Hematopoietic multipotent progenitor cell treated with erythropoietin and hydrocortisone succinate and interleukin-3 and kit ligand, for 17 days (in vitro differentiated cells): ENCODE measurements around the gene MC1R.
"Not testable (repeated sequence)": the region's sequence is repeated elsewhere in the genome, so short reads cannot be mapped to it uniquely, and the experiment has no call there.

ENCODE experiments used
- DNase-seq: peaks from one replicate; pipeline ENCODE4 v3.0.0-alpha.2; 2015; ENCODE audit warnings: low spot score

Gene MC1R

DNA sequence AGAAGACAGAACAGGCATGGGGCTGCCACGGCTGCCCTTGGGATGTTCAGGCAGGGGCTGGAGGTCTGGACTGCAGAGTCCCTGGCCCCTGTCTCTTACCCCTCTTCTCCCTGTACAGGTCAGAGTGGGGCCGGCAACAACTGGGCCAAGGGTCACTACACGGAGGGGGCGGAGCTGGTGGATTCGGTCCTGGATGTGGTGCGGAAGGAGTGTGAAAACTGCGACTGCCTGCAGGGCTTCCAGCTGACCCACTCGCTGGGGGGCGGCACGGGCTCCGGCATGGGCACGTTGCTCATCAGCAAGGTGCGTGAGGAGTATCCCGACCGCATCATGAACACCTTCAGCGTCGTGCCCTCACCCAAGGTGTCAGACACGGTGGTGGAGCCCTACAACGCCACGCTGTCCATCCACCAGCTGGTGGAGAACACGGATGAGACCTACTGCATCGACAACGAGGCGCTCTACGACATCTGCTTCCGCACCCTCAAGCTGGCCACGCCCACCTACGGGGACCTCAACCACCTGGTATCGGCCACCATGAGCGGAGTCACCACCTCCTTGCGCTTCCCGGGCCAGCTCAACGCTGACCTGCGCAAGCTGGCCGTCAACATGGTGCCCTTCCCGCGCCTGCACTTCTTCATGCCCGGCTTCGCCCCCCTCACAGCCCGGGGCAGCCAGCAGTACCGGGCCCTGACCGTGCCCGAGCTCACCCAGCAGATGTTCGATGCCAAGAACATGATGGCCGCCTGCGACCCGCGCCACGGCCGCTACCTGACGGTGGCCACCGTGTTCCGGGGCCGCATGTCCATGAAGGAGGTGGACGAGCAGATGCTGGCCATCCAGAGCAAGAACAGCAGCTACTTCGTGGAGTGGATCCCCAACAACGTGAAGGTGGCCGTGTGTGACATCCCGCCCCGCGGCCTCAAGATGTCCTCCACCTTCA, 16.2 kb downstream of the MC1R start:
- no peak for DNase-seq

DNA sequence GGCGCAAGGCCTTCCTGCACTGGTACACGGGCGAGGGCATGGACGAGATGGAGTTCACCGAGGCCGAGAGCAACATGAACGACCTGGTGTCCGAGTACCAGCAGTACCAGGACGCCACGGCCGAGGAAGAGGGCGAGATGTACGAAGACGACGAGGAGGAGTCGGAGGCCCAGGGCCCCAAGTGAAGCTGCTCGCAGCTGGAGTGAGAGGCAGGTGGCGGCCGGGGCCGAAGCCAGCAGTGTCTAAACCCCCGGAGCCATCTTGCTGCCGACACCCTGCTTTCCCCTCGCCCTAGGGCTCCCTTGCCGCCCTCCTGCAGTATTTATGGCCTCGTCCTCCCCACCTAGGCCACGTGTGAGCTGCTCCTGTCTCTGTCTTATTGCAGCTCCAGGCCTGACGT, 17.0 kb downstream of the MC1R start:
- not testable (repeated sequence) for DNase-seq

DNA sequence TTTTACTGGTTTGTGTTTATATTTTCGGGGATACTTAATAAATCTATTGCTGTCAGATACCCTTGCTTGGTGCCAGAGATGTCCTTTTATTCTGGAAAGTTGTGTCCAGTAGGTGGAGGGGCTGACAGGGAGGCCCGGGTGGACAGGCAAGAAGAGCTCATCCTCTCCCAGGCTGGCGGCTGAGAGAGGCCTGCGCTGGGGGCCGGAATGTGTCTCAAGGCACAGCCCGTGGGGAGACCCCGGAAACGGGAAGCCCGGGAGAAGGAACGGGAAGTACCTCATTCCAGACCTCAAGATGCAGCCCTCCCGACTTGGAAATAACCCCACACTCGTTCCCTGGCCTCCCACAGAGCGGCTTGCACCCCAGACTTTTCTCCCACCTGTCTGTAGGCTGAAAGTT, 17.4 kb downstream of the MC1R start:
- DNase-seq, result no peak

DNA sequence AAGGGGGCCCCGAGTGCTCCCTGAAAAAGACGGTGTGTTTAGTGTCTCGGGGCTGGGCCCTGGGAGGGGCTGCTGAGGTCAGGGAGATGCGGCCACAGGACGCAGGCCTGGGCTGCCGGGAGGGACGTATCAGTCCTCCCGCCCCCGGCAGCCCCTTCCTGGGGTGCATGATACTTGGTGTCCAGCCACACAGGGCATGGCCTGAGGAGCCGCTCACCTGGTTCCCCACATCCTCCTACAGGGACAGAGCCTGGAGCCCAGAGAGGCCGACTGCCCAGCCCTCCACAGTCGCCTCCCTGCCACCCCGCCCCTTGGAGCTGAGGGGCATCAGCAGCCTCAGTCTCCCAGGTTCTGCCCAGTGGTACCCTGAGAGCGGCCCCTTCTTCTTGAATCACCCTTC, 17.8 kb downstream of the MC1R start:
- no peak for DNase-seq

DNA sequence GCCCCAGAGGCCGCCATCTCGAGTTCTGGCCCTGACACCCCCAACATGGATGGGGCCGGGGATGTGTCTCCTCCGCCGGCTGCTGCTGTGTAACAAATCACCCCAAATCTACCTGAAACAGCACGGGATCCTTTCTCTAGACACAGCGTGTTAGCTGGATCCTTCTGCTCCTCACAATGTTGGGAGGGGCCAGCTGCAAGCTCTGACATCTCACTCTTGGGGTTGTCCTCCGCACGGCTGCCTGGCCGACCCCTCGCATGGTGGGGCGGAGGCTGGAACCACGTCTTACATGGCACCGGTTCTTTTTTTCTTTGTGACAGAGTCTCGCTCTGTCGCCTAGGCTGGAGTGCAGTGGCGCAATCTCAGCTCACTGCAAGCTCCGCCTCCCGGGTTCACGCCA, 18.3 kb downstream of the MC1R start:
- no peak for DNase-seq

DNA sequence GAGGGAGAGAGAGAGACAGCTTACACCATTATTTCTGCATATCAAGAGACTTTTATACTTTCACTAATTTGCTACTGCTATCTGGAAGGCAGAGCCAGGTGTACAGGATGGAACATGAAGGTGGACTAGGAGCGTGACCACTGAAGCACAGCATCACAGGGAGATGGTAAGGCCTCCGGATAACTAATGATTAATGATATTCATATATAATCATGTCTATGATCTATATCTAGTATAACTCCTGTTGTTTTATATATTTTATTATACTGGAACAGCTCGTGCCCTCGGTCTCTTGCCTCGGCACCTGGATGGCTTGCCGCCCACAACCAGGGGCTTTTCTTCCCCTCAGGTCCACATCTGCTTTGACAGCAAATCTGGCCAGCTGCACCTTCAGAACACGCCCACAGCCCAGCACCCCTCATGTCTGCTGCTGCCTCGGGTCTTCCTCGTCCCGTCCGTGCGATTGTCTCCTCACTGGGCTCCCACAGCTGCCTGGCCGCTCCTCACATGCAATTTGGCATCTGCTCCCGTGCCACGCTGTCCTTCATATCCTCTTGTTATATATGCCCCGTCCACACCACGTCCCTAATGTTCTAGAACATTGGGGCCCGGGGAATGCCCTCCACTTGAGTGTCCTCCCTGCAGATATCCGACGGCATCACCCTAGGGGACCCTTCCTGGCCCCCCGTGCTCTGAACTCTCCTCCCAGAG, 19.7 kb downstream of the MC1R start:
- DNase-seq, result no peak

DNA sequence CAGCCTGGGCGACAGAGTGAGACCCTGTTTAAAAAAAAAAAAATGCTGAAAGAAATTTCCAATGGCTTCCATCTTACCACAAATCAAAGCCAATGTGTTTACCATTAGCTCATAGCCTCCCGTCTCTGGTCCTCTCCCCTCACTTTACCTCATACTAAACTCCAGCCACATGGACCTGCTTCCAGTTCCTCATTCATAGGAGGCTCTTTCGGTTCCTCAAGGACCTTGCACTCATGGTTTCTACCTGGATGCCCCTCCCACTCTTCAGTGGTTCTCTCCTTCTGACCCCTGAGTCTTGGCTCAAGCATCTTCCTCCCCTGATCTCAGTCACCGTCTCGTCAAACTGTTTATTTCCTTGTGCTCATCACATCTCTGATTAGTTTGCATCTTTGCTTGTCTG, 26.1 kb downstream of the MC1R start:
- no peak for DNase-seq

DNA sequence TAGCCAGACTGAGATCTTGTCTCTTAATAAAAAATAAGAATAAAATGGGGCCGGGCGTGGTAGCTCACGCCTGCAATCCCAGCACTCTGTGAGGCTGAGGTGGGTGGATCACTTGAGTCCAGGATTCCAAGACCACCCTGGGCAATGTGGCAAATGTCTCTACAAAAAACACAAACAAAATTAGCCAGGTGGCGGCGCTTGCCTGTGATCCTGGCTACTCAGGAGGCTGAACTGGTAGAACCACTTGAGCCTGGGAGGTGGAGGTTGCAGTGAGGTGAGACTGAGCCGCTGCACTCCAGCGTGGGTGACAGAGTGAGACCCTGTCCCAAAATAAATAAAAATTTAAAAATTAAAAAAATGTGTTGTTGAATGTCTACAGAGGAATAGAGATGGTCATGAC, 27.0 kb downstream of the MC1R start:
- no peak for DNase-seq

DNA sequence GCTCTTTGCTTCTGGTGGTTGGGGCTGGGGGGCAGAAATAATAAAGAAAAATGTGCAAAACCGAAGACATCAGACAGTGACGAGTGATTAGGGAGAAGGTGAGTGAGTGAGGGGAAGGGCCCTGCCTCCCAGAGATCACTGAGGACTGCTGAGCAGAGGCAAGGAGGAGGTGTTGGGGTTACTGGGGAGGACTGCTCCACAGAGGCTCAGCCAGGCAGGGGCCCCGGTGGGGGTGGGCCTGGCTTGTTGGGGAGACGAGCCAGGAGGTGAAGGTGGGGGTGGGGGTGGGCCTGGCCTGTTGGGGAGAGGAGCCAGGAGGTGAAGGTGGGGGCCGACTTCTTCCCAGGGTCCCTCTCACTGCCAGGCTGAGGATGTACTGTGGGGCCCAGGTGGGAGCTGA, 27.9 kb downstream of the MC1R start:
- no peak for DNase-seq

DNA sequence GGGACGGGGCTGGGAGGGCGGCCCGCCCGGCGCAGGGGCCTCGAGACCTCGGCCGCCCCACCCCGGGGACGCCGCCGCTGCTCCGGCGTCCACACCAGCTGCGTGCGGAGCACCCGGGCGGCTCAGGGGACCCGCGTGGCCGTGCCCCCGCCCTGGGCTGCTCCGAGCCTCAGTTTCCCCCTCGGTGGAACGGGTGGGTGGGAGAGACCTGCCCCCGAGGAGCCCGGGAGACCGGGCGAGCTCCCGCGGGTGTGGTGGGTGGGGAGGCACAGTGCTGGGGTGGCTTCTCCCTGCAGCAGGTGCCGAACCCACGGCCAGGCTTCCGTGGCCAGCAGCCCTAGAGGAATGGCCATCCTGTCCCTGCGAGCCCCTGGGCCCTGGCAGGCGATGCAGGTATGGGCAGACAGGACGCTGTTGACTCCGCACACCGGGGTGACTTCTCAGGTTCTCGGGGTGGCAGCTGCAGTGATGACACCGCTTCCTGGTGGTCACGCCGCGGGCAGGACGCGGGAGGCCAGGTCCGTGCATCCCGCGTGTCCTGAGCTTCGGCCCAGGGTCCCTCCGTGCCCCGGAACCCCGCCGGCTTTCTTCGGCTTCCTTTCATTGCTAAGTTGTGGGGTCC, 30.6 kb downstream of the MC1R start:
- no peak for DNase-seq

DNA sequence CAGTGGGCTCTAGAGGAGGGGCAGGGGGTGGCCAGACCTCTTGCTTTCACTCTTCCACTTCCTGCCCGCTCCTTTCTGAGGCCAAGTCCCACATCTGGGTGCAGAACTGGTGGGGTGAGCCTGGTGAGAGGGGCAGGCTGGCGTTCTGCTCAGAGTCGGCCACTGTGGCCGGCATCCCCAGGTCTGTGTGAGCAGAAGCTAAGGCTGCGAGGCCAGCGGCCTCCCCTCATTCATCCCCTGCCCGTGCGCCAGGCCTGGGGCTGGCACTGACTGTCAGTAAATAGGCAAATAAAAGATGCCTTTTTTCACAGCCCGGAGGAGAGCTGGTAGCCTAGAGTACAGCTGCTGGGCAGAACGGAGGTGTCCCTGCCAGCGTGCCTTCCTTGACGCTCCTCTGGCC, 31.1 kb downstream of the MC1R start:
- no peak for DNase-seq

DNA sequence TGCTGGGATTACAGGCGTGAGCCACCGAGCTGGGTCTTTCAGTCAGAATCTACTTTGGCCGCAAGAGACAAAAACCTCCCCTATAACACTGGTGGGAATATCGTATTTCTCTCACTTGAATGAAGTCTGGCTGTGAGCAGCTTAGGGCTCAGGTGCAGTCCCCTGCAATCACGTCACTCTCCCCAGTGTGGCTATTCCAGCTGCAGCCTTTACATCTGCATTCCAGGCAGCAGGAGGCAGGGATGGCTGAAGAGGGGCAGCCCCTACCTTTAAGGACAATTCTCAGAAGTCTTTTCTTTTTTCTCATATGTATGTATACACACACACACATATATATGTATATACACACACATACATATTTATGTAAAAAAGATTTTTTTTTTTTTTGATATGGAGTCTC, 32.8 kb downstream of the MC1R start:
- no peak for DNase-seq

DNA sequence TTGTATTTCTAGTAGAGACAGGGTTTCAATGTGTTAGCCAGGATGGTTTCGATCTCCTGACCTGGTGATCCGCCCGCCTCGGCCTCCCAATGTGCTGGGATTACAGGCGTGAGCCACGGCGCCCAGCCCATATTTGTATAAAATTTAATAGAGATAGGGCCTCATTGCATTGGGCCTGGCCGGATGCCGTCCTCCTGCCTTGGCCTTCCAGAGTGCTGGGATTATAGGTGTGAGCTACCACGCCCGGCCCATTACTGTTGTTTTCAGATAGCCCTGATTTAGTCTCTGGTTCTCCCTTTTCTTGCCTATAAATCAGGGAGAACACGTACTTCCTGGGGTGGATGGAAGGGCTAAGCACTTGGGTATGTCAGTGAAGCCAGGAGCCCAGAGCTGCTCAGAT, 33.4 kb downstream of the MC1R start:
- no peak for DNase-seq

DNA sequence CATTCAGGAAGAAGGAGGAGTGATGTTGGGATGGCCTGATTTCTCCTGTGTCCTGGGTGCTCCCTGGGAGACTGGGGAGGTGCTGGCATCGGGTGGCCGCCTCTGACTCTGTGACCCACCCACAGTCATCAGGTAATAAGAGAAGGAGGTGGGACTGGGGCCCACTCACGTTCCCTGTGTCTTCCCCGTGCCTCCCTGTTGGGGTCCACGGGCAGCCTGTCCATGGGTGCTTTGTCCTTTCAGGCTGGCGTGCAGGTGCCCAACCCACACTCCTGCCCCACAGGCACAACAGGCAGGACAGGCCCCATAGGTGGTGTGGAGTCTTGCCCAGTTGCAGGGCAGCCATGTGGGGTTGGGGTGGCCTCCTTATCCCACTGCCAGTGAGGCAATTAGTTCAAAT, 33.9 kb downstream of the MC1R start:
- no peak for DNase-seq

DNA sequence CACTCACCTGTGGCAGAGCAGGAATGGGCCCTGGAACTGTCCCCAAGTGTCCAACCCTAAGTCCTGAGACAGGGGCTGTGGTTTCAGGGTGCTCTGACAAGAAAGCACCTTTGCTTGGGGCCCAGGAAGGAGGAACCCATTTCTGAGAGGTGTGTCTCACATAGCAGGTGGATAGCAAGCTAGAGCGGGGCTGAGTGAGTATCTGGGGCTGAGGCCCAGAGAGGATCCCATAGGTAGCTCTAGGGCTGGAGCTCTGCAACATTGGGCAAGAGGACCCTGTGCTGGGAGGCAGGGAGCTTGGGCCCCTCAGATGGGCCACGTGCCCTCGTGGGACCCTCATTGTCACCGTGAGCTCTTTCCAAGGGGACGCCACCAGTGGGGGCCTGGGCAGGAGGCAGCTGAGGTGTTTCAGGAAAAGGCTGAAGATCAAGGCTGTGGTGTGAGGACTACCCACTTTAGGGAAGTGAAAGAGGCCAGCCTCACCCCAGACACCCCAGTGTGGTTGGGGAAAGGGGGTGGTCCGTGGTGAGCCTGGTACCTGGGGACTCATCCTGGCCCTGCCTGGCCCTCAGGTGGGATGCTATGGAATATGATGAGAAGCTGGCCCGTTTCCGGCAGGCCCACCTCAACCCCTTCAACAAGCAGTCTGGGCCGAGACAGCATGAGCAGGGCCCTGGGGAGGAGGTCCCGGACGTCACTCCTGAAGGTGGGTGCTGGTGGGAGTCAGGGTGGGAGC, 35.2 kb downstream of the MC1R start:
- no peak for DNase-seq

DNA sequence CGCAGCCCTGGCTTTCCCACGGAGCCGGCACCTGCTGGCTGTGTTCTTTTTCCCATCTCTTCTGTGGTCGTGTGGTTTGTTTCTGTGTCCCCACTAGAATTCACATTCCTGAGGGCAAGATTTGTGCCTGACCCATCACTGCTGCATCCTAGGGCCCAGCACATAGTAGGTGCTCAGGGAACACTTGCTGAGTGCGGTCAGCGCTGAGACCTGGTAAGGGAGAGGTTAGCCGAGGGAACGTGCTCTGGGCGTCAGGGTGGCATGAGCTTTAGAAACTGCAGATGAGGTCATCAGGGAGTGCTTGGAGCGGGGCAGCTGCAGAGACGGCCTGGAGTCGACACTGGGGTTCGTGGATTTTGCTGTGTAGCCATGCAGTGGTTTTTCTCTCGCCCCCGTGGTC, 35.8 kb downstream of the MC1R start:
- DNase-seq, result no peak

DNA sequence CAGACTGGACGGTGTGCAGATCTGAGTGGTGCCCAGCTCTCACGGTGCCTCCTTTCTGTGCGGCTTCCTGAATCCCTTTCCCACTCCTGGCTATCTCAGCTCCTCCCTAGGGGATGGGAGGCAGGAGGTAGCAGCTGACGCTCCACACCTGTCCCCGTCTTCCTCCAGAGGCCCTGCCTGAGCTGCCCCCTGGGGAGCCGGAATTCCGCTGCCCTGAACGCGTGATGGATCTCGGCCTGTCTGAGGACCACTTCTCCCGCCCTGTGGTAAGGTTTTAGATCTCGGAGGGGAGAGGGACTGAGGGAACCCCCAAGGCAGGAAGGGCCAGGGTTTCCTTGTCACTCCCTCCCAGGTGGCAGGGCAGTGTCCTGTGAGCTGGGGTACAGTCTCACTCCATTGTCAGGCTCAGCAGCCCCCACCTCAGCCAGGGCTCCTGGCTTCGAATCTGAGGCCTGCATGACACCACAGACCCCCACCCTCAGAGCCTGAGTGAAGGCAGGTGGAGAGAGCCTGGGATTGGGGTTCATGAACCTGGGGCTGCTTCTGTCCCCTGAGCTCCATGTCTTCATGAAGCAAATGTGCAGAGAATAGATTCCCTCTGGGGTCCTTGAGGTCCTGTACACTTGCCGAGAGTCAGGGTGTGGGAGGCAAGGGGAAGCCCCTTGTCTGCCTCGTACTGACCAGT, 36.5 kb downstream of the MC1R start:
- DNase-seq, result no peak

DNA sequence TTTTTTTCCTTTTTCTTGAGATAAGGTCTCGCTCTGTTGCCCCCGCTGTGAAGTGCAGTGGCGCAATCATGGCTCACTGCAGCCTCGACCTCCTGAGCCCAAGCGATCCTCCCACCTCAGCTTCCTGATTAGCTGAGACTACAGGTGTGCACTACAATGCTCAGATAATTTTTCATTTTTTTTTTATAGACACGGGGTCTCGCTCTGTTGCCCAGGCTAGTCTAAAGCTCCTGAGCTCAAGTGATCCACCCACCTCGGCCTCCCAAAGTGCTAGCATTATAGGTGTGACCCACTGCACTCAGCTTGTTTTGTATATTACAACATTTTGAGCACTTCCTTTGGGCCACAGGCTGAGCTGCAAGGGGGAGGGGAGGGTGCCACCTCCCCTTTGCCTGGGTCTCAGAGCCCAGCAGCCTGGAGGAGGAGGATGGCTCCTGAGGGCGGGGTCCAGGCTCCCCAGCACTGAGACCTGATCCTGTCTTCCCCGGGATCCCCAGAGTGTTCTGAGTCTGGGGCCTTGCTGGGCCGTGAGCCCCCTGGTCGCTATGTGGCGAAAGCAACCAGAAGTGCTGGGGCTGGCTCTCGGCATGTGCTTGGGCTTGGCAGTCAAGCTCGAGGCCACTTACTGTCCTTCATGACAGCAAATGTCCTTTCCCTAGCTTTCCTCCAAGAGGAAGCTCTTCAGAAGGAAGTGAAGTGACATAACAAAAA, 38.0 kb downstream of the MC1R start:
- DNase-seq, result no peak

DNA sequence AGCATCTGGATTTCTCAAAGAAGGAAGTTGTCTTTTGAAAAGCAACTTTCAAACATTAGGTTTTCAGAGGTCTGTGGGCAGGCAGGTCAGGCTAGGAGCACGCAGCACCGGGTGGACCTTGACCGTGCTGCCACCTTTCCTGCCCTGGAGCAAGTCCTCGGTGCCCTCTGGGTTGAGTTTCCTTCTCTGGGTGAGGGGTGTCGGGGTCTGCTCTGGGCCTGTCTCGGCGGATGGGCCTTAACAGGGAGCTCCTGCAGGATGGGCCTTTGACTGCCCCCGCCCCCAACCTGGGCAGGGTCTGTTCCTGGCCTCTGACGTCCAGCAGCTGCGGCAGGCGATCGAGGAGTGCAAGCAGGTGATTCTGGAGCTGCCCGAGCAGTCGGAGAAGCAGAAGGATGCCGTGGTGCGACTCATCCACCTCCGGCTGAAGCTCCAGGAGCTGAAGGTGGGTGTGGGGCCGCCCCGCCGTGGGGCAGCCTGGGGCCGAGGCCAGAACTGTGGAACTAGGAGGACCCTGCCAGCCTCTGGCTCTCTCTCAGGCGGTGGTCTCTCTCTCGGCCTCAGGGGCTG, 38.6 kb downstream of the MC1R start:
- DNase-seq, result no peak

DNA sequence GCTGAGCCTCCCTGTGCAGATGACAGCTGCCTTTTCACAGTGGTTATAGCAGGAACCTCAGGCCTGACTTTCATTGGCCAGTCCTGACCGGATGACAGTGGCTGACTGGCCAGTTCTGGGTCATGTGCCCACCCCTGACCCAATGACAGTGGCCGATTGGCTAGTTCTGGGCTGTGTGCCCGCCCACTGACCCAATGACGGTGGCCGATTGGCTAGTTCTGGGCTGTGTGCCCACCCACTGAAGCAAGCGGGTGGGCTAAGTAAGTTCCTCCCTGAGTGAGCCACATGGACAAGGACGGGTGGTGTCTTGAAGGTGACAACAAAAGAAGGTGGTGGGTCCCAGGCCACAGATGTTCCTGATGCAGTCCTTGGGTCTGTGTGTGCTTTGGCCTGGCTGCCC, 39.4 kb downstream of the MC1R start:
- no peak for DNase-seq

DNA sequence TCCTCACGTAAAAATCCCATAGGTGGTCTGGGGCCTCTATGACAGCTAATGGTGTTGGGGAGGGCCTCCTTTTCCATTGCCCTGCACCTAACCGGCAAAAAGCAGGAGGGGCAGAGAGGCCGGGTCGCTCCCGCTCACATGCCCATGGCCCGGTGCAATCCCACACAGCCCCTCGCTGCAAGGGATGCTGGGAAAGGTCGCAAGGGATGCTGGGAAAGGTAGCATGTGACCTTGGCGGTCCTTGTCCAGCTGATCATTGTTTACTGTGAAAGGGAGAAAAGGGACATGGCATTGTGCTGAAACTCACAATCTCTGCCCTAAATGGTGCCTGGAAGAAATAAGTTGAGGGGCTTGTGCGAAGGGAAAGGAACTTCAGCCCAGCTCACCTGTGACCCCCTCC, 39.9 kb downstream of the MC1R start:
- DNase-seq, result no peak
